ENCODE measurements around the gene PRPH2. TPM values are rescaled to one million over a fixed set of nuclear protein-coding genes. Genes with fewer than 3 reads are reported as not detected.

The PRPH2 gene
- total RNA-seq, 6 experiments from 2014 or later: 0.19 to 2.0 (median 0.37) TPM

GRCh38 chr6:42711930-42712329 lies 10.5 kb downstream of the PRPH2 start:
- Mint-ChIP-seq H3K27me3 (ENCODE audit: insufficient read depth) (peaks cover 3% of the 10 kb centered on the region; the same call in 1 of the 2 replicates), H3K27ac (no peak overlapping the region), H3K36me3 (ENCODE audit: low read depth) (peaks cover 16% of the 10 kb centered on the region), H3K9me3 (peaks cover 12% of the 10 kb centered on the region), H3K4me3 (no peak overlapping the region), H3K4me1 (ENCODE audit: low read depth) (peaks cover 10% of the 10 kb centered on the region)
- DNase-seq: no peak
- TF ChIP-seq, protein P1, sequence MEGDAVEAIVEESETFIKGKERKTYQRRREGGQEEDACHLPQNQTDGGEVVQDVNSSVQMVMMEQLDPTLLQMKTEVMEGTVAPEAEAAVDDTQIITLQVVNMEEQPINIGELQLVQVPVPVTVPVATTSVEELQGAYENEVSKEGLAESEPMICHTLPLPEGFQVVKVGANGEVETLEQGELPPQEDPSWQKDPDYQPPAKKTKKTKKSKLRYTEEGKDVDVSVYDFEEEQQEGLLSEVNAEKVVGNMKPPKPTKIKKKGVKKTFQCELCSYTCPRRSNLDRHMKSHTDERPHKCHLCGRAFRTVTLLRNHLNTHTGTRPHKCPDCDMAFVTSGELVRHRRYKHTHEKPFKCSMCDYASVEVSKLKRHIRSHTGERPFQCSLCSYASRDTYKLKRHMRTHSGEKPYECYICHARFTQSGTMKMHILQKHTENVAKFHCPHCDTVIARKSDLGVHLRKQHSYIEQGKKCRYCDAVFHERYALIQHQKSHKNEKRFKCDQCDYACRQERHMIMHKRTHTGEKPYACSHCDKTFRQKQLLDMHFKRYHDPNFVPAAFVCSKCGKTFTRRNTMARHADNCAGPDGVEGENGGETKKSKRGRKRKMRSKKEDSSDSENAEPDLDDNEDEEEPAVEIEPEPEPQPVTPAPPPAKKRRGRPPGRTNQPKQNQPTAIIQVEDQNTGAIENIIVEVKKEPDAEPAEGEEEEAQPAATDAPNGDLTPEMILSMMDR (IDR thresholded peaks at IDR 0.05): no peak

DNA sequence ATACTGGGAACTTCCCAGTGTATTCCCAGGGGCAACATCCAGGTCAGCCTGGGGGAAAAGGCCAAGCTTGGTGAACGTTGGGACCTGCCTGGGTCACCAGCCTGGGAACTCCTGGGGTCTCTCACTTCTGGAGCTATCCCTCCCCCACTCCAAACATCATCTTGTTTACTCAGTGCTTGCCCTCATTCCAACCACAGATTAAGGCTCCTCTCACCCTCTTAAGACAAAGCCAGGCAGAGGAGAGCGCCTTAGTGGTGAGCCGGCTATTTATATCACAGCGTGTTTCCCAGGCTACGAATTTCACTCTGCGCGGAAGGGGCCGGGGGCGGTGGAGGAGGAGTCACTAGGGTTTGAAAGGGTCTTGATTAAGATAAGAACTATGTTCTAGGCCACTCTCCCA lies 12.1 kb downstream of the PRPH2 start:
- no peak overlapping the region for H3K4me3 Mint-ChIP-seq
- TF ChIP-seq, protein P1 (IDR thresholded peaks at IDR 0.05): no peak
- peaks cover 10% of the 10 kb centered on the region for H3K4me1 Mint-ChIP-seq (ENCODE audit: low read depth)
- DNase-seq: no peak
- peaks cover 16% of the 10 kb centered on the region for H3K36me3 Mint-ChIP-seq (ENCODE audit: low read depth)
- H3K27ac Mint-ChIP-seq: no peak overlapping the region
- peaks cover 12% of the 10 kb centered on the region for H3K9me3 Mint-ChIP-seq
- H3K27me3 Mint-ChIP-seq (ENCODE audit: insufficient read depth): peaks cover 3% of the 10 kb centered on the region; the same call in 1 of the 2 replicates

DNA sequence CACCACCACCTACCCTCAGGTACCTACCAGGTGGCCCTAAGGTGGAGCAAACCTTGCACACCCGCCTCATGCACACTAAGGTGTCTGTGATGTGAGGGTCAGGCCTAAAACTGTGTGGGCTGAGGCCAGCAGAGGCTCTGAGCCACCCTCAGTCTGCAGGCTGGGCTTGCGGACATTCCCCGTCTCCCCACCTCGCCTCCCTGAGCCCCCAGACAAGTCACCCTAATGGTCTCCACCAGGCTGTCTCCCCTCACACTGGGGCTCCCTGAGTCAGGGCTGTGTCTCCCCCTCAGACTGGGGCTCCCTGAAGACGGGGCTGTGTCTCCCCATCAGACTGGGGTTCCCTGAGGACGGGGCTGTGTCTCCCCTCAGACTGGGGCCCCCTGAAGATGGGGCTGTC lies 12.5 kb downstream of the PRPH2 start:
- H3K27ac Mint-ChIP-seq: no peak overlapping the region
- peaks cover 12% of the 10 kb centered on the region for H3K9me3 Mint-ChIP-seq
- no peak overlapping the region for H3K4me3 Mint-ChIP-seq
- TF ChIP-seq, protein P1 (IDR thresholded peaks at IDR 0.05): no peak
- DNase-seq: no peak
- peaks cover 16% of the 10 kb centered on the region for H3K36me3 Mint-ChIP-seq (ENCODE audit: low read depth)
- H3K27me3 Mint-ChIP-seq (ENCODE audit: insufficient read depth): peaks cover 3% of the 10 kb centered on the region; the same call in 1 of the 2 replicates
- peaks cover 10% of the 10 kb centered on the region for H3K4me1 Mint-ChIP-seq (ENCODE audit: low read depth)

DNA sequence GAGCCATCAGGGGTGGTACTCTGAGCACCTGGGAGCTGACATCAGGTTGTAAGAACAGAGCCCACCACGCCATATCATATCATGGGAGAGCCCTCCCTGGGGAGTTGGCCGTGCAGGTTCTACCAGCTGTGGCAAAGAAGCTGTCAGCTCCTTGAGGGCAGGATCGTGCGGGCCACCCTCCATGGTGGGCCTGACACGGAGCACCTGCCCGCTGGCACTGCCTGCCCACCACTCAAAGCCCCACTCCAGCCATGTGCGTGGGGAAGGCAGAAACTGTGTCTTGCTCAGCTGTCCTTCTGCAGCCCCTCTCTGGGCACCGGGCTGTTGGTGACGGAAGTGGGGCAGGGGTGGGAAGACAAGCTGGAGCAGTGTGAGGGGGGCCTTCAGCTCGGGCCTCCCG lies 14.3 kb downstream of the PRPH2 start:
- Mint-ChIP-seq H3K4me1 (ENCODE audit: low read depth) (no peaks in the 10 kb centered on the region), H3K4me3 (no peak overlapping the region), H3K9me3 (peaks cover 12% of the 10 kb centered on the region), H3K36me3 (ENCODE audit: low read depth) (peaks cover 16% of the 10 kb centered on the region), H3K27me3 (ENCODE audit: insufficient read depth) (peaks cover 3% of the 10 kb centered on the region; the same call in 1 of the 2 replicates), H3K27ac (no peak overlapping the region)
- TF ChIP-seq, protein P1 (IDR thresholded peaks at IDR 0.05): no peak
- DNase-seq: no peak

DNA sequence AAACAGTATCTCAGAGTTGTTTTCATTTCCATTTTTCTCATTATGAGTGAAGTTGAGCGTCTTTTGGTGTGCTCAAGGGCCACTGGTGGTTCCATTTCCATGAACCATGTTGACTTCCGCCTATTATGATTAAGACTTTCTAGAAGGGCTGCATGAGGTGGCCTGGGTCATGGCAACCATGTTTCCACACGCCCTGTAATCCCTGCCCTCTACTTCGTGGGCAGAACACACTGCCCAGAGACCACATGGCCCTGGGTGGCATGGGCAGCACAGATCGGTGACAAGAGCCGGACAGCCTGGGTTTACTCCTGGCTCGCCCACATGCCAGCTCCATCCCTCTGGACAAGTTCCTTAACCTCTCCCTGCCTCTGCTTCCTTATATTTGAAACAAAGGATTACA lies 14.8 kb downstream of the PRPH2 start:
- no peak for DNase-seq
- Mint-ChIP-seq H3K27me3 (ENCODE audit: insufficient read depth) (peaks cover 3% of the 10 kb centered on the region; the same call in 1 of the 2 replicates), H3K36me3 (ENCODE audit: low read depth) (peaks cover 16% of the 10 kb centered on the region), H3K4me1 (ENCODE audit: low read depth) (no peaks in the 10 kb centered on the region; the same call in 1 of the 2 replicates), H3K4me3 (no peak overlapping the region), H3K9me3 (peaks cover 11% of the 10 kb centered on the region), H3K27ac (no peak overlapping the region)
- TF ChIP-seq, protein P1 (IDR thresholded peaks at IDR 0.05): no peak
